T-cell (primary cell): Measurements from ENCODE around the gene GSTM1. TPM values are rescaled to one million over a fixed set of nuclear protein-coding genes. Genes with fewer than 3 reads are reported as not detected.
"Not testable (repeated sequence)": the region's sequence is repeated elsewhere in the genome, so short reads cannot be mapped to it uniquely, and the experiment has no call there.

ENCODE experiments used
- ATAC-seq, 4 experiments: fragments of 200-7000 bp in 3 of 4; fragments of 150-1000 bp in 1 of 4; cut with Tn5 transposase; replicated peaks in 1 of 4; 1 replicate in 3 of 4; 2 replicates in 1 of 4; pipeline ENCODE4 v1.10.0; 2021; ENCODE audit warnings: moderate library complexity in 3 of 4, mild to moderate bottlenecking in 2 of 4, moderate number of reproducible peaks in 1 of 4
- CTCF ChIA-PET, 2 donors: fragments of 300-600 bp; sonication (Branson Sonifier 250); formaldehyde crosslinking; loops; one replicate each; lab custom pipeline; 2022; ENCODE audit warnings: antibody characterized with exemption in 2 of 2; lab: Charles Lee
- POLR2A ChIA-PET, 2 donors: fragments of 300-600 bp; sonication (Branson Sonifier 250); formaldehyde crosslinking; loops; one replicate each; lab custom pipeline; 2022; ENCODE audit warnings: antibody characterized with exemption in 2 of 2; lab: Charles Lee
- DNase-seq, 35 experiments: peaks; one replicate each; pipeline versions ENCODE4 v3.0.0 to v3.0.0-alpha.2; 2013 to 2023
- H3K27ac ChIP-seq: one replicate; pipeline ENCODE4 v1.5.1; 2013; ENCODE audit warnings: low read length
- H3K27me3 ChIP-seq, 2 experiments: replicated peaks in 1 of 2; 1 replicate in 1 of 2; 2 replicates in 1 of 2; pipeline versions ENCODE4 v1.6.1 to v1.7.0; 2013; ENCODE audit warnings: low read length in 1 of 2, mixed read lengths in 1 of 2; ENCODE audit not compliant: control insufficient read depth in 2 of 2, insufficient read depth in 2 of 2; ENCODE audit errors: extremely low read depth in 1 of 2
- H3K36me3 ChIP-seq, 2 donors: 1 replicate in 1 of 2; 2 replicates in 1 of 2; pipeline versions ENCODE4 v1.6.1 to v1.7.0; 2013; ENCODE audit warnings: low read length in 1 of 2; ENCODE audit not compliant: control insufficient read depth in 2 of 2, insufficient read depth in 1 of 2; ENCODE audit errors: extremely low read depth in 1 of 2
- H3K4me1 ChIP-seq, 2 experiments: 1 replicate in 1 of 2; 2 replicates in 1 of 2; pipeline versions ENCODE4 v1.6.1 to v1.7.0; 2013; ENCODE audit warnings: low read length in 2 of 2, mixed read lengths in 1 of 2; ENCODE audit not compliant: insufficient read depth in 2 of 2, control insufficient read depth in 1 of 2; ENCODE audit errors: extremely low read depth in 1 of 2
- H3K4me3 ChIP-seq, 2 donors: 1 replicate in 1 of 2; 2 replicates in 1 of 2; pipeline versions ENCODE4 v1.5.1 to v1.7.0; 2013; ENCODE audit warnings: mild to moderate bottlenecking in 2 of 2, low read length in 1 of 2, moderate library complexity in 1 of 2; ENCODE audit not compliant: control insufficient read depth in 1 of 2; ENCODE audit errors: extremely low read depth in 1 of 2
- H3K9me3 ChIP-seq: 2 replicates; pipeline ENCODE4 v1.7.0; 2013
- H3K27ac Mint-ChIP-seq, 2 donors: one replicate each; pipeline ENCODE4 v1.8.0; 2020 to 2021; ENCODE audit warnings: mild to moderate bottlenecking in 2 of 2, mixed read lengths in 2 of 2
- H3K27me3 Mint-ChIP-seq, 2 donors: one replicate each; pipeline ENCODE4 v1.8.0; 2021 to 2022; ENCODE audit warnings: mixed read lengths in 2 of 2
- H3K36me3 Mint-ChIP-seq: one replicate; pipeline ENCODE4 v1.8.0; 2021; ENCODE audit warnings: mixed read lengths
- H3K4me1 Mint-ChIP-seq, 3 donors: one replicate each; pipeline ENCODE4 v1.8.0; 2020 to 2022; ENCODE audit warnings: mixed read lengths in 3 of 3, mild to moderate bottlenecking in 1 of 3
- H3K4me3 Mint-ChIP-seq, 3 donors: one replicate each; pipeline ENCODE4 v1.8.0; 2020 to 2022; ENCODE audit warnings: mild to moderate bottlenecking in 3 of 3, mixed read lengths in 3 of 3, moderate library complexity in 3 of 3
- H3K9me3 Mint-ChIP-seq, 3 donors: one replicate each; pipeline ENCODE4 v1.8.0; 2020 to 2022; ENCODE audit warnings: mixed read lengths in 3 of 3
- WGBS: methylation state at CpG from one replicate; pipeline ENCODE4 v1.1.5; 2013; ENCODE audit warnings: missing lambda C conversion rate; ENCODE audit not compliant: insufficient coverage; 5-methylcytosine and 5-hydroxymethylcytosine counted together
- total RNA-seq, 35 experiments: library from RNA in 6 of 35; stranded (reverse) in 6 of 35; fragments of 120-200 nt in 1 of 35; gene quantifications; one replicate each; pipeline versions ENCODE4 v1.2.1 to v1.2.4 and lab custom pipeline; 2013 to 2026

The GSTM1 gene
- total RNA-seq, 5 donors from 2014 or later (not counting 1 experiment from before 2014, with no cell fraction given), result 0.44 to 50.3 (median 30.7) TPM

- H3K27me3 ChIP-seq, result no peaks in the 10 kb centered on the region
- no peak for ATAC-seq
- no peaks in the 10 kb centered on the region for H3K36me3 ChIP-seq
- Mint-ChIP-seq H3K4me3 (no peak overlapping the region), H3K27me3 (no peaks in the 10 kb centered on the region), H3K27ac (no peak overlapping the region), H3K4me1 (no peaks in the 10 kb centered on the region), H3K36me3 (peaks cover 8% of the 10 kb centered on the region), H3K9me3 (no peaks in the 10 kb centered on the region)
- H3K4me1 ChIP-seq, result no peaks in the 10 kb centered on the region
- no peak overlapping the region for H3K4me3 ChIP-seq
- ChIA-PET POLR2A (interaction anchor here in 1 of 2 donors (0.7 kb wide), 1 partner anchor 10 kb away, joined by 3 read pairs; the partner anchor contains the start of gene GSTM1), CTCF (no interaction called here)
- no peak overlapping the region for H3K27ac ChIP-seq
- DNase-seq, result no peak
- H3K9me3 ChIP-seq, result no peaks in the 10 kb centered on the region
- no CpG with 5 or more reads among the region's 4 CpGs for WGBS
These were observed 9.4 kb downstream of the GSTM1 start for GRCh38 chr1:109697066-109697465.

- H3K27me3 ChIP-seq, H3K4me3 Mint-ChIP-seq, CTCF ChIA-PET, H3K36me3 Mint-ChIP-seq, H3K9me3 Mint-ChIP-seq, H3K27ac Mint-ChIP-seq, H3K4me3 ChIP-seq, ATAC-seq, H3K9me3 ChIP-seq, POLR2A ChIA-PET, H3K4me1 ChIP-seq, H3K4me1 Mint-ChIP-seq, H3K27ac ChIP-seq, DNase-seq, H3K27me3 Mint-ChIP-seq, H3K36me3 ChIP-seq: not testable (repeated sequence)
- WGBS, result no CpG with 5 or more reads among the region's 4 CpGs
These were observed 10.2 kb downstream of the GSTM1 start for GRCh38 chr1:109697861-109698260.

- ATAC-seq, H3K27me3 Mint-ChIP-seq, H3K9me3 ChIP-seq, DNase-seq, POLR2A ChIA-PET, H3K27ac Mint-ChIP-seq, CTCF ChIA-PET, H3K27ac ChIP-seq, H3K4me1 ChIP-seq, H3K36me3 ChIP-seq, H3K4me3 Mint-ChIP-seq, H3K4me3 ChIP-seq, H3K4me1 Mint-ChIP-seq, H3K27me3 ChIP-seq: not testable (repeated sequence)
- Mint-ChIP-seq H3K36me3 (peaks cover 20% of the 10 kb centered on the region), H3K9me3 (peaks cover 4 to 12% (median 11%) of the 10 kb centered on the region in 3 donors)
- whole genome bisulfite sequencing, result no CpG with 5 or more reads among the region's 3 CpGs
These were observed 15.3 kb downstream of the GSTM1 start for GRCh38 chr1:109702940-109703339.

- H3K27me3 ChIP-seq, result no peaks in the 10 kb centered on the region
- Mint-ChIP-seq H3K9me3 (peaks cover 13 to 24% (median 22%) of the 10 kb centered on the region in 3 donors), H3K4me3 (no peak overlapping the region), H3K27ac (no peak overlapping the region), H3K27me3 (no peaks in the 10 kb centered on the region), H3K36me3 (peaks cover 23% of the 10 kb centered on the region), H3K4me1 (no peaks in the 10 kb centered on the region)
- no peak for DNase-seq
- ATAC-seq, result no peak
- no peak overlapping the region for H3K4me3 ChIP-seq
- CTCF ChIA-PET, result no interaction called here
- H3K27ac ChIP-seq, result no peak overlapping the region
- H3K9me3 ChIP-seq, result no peaks in the 10 kb centered on the region
- WGBS, result 69% methylated on average over 8 of the region's 8 CpGs
- no peaks in the 10 kb centered on the region for H3K36me3 ChIP-seq
- POLR2A ChIA-PET, result no interaction called here
- H3K4me1 ChIP-seq, result no peaks in the 10 kb centered on the region
These were observed 16.6 kb downstream of the GSTM1 start for GRCh38 chr1:109704173-109704572.

- Mint-ChIP-seq H3K27ac (no peak overlapping the region), H3K9me3 (peaks cover 13 to 28% (median 26%) of the 10 kb centered on the region in 3 donors), H3K4me1 (no peaks in the 10 kb centered on the region), H3K4me3 (no peak overlapping the region), H3K27me3 (no peaks in the 10 kb centered on the region), H3K36me3 (peaks cover 28% of the 10 kb centered on the region)
- Histone ChIP-seq H3K27me3 (no peaks in the 10 kb centered on the region), H3K36me3 (no peaks in the 10 kb centered on the region), H3K4me1 (no peaks in the 10 kb centered on the region), H3K27ac (no peak overlapping the region), H3K4me3 (no peak overlapping the region), H3K9me3 (no peaks in the 10 kb centered on the region)
- POLR2A ChIA-PET, result no interaction called here
- CTCF ChIA-PET, result no interaction called here
- DNase-seq (no peak), ATAC-seq (no peak)
- 89% methylated on average over 4 of the region's 4 CpGs for WGBS
These were observed 17.8 kb downstream of the GSTM1 start for GRCh38 chr1:109705411-109705810.

GRCh38 chr1:109708949-109709348, 21.3 kb downstream of the GSTM1 start:
- H3K4me1 ChIP-seq, H3K27ac Mint-ChIP-seq, H3K36me3 ChIP-seq, H3K9me3 ChIP-seq, ATAC-seq, POLR2A ChIA-PET, CTCF ChIA-PET, H3K4me1 Mint-ChIP-seq, H3K27ac ChIP-seq, H3K4me3 ChIP-seq, H3K27me3 Mint-ChIP-seq, DNase-seq, H3K4me3 Mint-ChIP-seq: not testable (repeated sequence)
- peaks cover 13 to 21% (median 16%) of the 10 kb centered on the region in 3 donors for H3K9me3 Mint-ChIP-seq
- H3K27me3 ChIP-seq, result peaks cover 0 to 12% of the 10 kb centered on the region in 2 experiments
- 50% methylated on average over 2 of the region's 4 CpGs for WGBS
- peaks cover 20% of the 10 kb centered on the region for H3K36me3 Mint-ChIP-seq

GRCh38 chr1:109709822-109710221, 22.2 kb downstream of the GSTM1 start:
- H3K27me3 Mint-ChIP-seq, result peaks cover 12 to 14% of the 10 kb centered on the region in 2 donors
- H3K4me3 ChIP-seq, H3K9me3 ChIP-seq, POLR2A ChIA-PET, CTCF ChIA-PET, H3K27ac Mint-ChIP-seq, DNase-seq, H3K36me3 ChIP-seq, H3K4me1 Mint-ChIP-seq, H3K4me3 Mint-ChIP-seq, ATAC-seq, H3K27ac ChIP-seq, H3K4me1 ChIP-seq: not testable (repeated sequence)
- H3K36me3 Mint-ChIP-seq, result peaks cover 14% of the 10 kb centered on the region
- peaks cover 8 to 17% (median 16%) of the 10 kb centered on the region in 3 donors for H3K9me3 Mint-ChIP-seq
- H3K27me3 ChIP-seq, result peaks cover 0 to 16% of the 10 kb centered on the region in 2 experiments
